Activated naive CD4-positive, alpha-beta T cell treated with anti-CD3 and anti-CD28 coated beads for 36 hours (primary cell): ENCODE measurements around the gene PLD1. TPM values are rescaled to one million over a fixed set of nuclear protein-coding genes. Genes with fewer than 3 reads are reported as not detected.

Source experiments
- CTCF ChIA-PET: fragments of 350-600 bp; sonication (Branson Sonifier 250); formaldehyde crosslinking; loops from one replicate; lab custom pipeline; 2021; ENCODE audit warnings: antibody characterized with exemption; lab: Charles Lee
- DNase-seq: peaks from one replicate; pipeline ENCODE4 v3.0.0-alpha.2; 2020
- H3K27ac Mint-ChIP-seq: one replicate; pipeline ENCODE4 v1.8.0; 2021; ENCODE audit warnings: mild to moderate bottlenecking, mixed read lengths
- H3K27me3 Mint-ChIP-seq: one replicate; pipeline ENCODE4 v1.8.0; 2021; ENCODE audit warnings: low read depth, mixed read lengths
- H3K36me3 Mint-ChIP-seq: one replicate; pipeline ENCODE4 v1.8.0; 2021; ENCODE audit warnings: low read depth, mixed read lengths
- H3K4me1 Mint-ChIP-seq: one replicate; pipeline ENCODE4 v1.8.0; 2021; ENCODE audit warnings: low read depth, mixed read lengths
- H3K4me3 Mint-ChIP-seq: one replicate; pipeline ENCODE4 v1.8.0; 2021; ENCODE audit warnings: mild to moderate bottlenecking, moderate library complexity, mixed read lengths
- H3K9me3 Mint-ChIP-seq: one replicate; pipeline ENCODE4 v1.8.0; 2021; ENCODE audit warnings: mixed read lengths
- intact Hi-C: fragments of 100-400 bp; cut with micrococcal nuclease; formaldehyde crosslinking; loops from one replicate; pipeline ENCODE4 v1.15.1; 2023
- total RNA-seq, 2 experiments: library from RNA; stranded (reverse); gene quantifications; one replicate each; pipeline ENCODE4 v1.2.3, GENCODE V29; 2021

Gene PLD1
- total RNA-seq, 2 experiments from 2014 or later = 0.25 TPM; not detected in 1

GRCh38 chr3:171835116-171835515 lies 24.8 kb upstream of the PLD1 start:
- Mint-ChIP-seq H3K4me3 (no peak overlapping the region), H3K27me3 (peaks cover 3% of the 10 kb centered on the region), H3K4me1 (no peaks in the 10 kb centered on the region), H3K36me3 (no peaks in the 10 kb centered on the region), H3K9me3 (no peaks in the 10 kb centered on the region), H3K27ac (no peak overlapping the region)
- CTCF ChIA-PET = interaction anchor here (0.8 to 2.2 kb wide), 4 partner anchors 62 to 1446 kb away, joined by 3 to 12 read pairs (median 4); no protein-coding TSS in a partner anchor
- no peak for DNase-seq
- intact Hi-C loops = loop anchor here (2.0 kb wide), 2 partner anchors 188 to 506 kb away; no protein-coding TSS in a partner anchor

DNA sequence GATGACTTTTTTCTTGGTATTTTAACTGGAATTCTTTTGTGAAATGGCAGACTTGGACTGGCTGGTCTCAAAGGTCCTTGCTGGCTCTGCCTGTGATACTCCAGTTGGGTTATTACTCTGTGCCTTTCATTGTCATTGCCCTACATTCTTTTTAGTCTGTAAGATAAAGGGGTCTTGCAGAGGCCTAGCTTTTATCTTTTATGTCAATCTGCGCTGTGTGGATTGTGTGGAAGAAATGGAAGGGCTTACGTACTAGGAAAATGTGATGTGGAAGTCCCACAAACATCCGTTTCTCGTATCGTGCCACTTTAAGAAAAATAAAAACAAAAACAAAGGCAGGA lies 24.1 kb upstream of the PLD1 start:
- CTCF ChIA-PET = interaction anchor here (0.8 to 2.2 kb wide), 5 partner anchors 58 to 221 kb away, joined by 3 to 12 read pairs (median 3); no protein-coding TSS in a partner anchor
- intact Hi-C loops = loop anchor here (2.0 to 5.0 kb wide), 6 partner anchors 62 to 872 kb away; no protein-coding TSS in a partner anchor
- Mint-ChIP-seq H3K27ac (no peak overlapping the region), H3K4me3 (no peak overlapping the region), H3K4me1 (no peaks in the 10 kb centered on the region), H3K27me3 (peaks cover 3% of the 10 kb centered on the region), H3K36me3 (no peaks in the 10 kb centered on the region), H3K9me3 (no peaks in the 10 kb centered on the region)
- no peak for DNase-seq

DNA sequence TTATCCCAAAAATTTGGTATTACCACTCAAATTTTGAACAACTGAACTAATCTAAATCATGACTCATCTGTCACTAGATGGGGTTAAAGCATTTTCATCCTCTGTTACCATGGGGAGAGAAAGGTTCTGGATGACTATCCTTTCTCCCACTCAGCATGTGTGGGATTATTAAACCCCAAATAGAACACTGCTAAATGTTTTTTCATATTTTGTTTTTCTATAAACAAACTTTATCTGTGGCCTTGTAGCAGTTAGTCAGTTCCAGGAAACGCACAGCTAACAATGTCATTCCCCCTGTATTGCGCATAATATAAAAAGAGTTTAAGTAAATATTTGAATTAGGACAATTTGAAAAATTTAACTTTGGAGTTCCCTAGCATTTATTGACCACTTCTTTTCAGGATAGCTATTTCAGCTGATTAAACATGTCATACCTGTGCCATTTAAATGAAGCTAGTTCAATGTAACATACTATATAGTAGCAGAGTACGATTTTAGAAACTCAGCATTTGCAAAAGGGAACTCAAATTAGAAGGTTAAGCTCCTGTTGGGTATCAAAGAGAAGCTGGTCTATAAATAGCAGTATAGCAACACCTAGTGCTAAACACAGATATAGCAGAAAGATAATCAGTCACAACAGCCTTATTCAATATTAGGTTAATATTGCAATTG lies 23.6 kb upstream of the PLD1 start:
- no peak overlapping the region for H3K27ac Mint-ChIP-seq
- intact Hi-C loops = loop anchor here (2.0 to 5.0 kb wide), 6 partner anchors 62 to 872 kb away; no protein-coding TSS in a partner anchor
- peaks cover 3% of the 10 kb centered on the region for H3K27me3 Mint-ChIP-seq
- H3K4me3 Mint-ChIP-seq = no peak overlapping the region
- no peaks in the 10 kb centered on the region for H3K4me1 Mint-ChIP-seq
- DNase-seq = no peak
- no peaks in the 10 kb centered on the region for H3K9me3 Mint-ChIP-seq
- no peaks in the 10 kb centered on the region for H3K36me3 Mint-ChIP-seq
- CTCF ChIA-PET = interaction anchor here (0.7 to 2.2 kb wide), 7 partner anchors 58 to 220 kb away, joined by 3 to 12 read pairs (median 3); no protein-coding TSS in a partner anchor

DNA sequence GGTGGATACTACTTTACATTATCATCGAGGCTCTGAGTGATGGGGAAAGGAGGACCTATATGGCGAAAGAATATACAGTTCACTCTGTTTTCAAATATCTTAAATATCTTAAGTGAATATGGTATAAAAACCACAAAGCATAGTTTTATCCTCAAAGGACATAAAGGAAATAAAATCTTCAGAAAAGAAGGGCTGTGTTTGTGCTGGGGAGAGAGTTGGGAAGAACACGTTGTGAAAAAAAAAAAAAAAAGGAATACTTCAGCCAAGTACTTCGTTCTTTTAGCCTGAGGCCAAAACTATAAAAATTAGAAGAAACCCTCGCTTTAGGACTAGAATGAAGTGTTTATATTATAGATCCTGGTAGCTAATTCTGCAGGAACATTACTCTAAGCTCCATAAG lies 22.7 kb upstream of the PLD1 start:
- Mint-ChIP-seq H3K36me3 (no peaks in the 10 kb centered on the region), H3K27me3 (peaks cover 2% of the 10 kb centered on the region), H3K4me1 (no peaks in the 10 kb centered on the region), H3K9me3 (no peaks in the 10 kb centered on the region), H3K27ac (no peak overlapping the region), H3K4me3 (no peak overlapping the region)
- intact Hi-C loops = loop anchor here (5.0 kb wide), 4 partner anchors 61 to 871 kb away; no protein-coding TSS in a partner anchor
- CTCF ChIA-PET = interaction anchor here (0.6 to 2.2 kb wide), 4 partner anchors 60 to 219 kb away, joined by 3 to 12 read pairs (median 8); no protein-coding TSS in a partner anchor
- DNase-seq = no peak

DNA sequence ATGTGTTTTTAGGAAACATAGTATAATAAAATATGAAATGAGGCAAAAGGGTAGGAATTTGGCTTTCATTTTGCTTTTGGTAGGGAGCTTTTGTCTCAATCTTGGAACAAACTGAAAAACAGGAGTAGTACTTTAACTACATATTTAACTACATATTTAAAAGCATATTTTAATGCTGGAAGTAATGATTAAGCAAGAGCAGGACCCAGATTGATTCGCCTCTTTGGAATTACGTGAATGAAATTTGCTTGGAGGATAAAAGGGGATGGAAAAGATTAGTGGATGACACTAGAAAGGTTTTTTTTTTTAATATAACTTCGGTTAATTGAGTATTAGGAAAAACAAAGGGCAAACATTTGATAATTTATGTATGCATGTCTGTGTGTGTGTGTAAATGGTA lies 21.7 kb upstream of the PLD1 start:
- Mint-ChIP-seq H3K9me3 (no peaks in the 10 kb centered on the region), H3K4me3 (no peak overlapping the region), H3K27ac (no peak overlapping the region), H3K36me3 (no peaks in the 10 kb centered on the region), H3K4me1 (no peaks in the 10 kb centered on the region), H3K27me3 (peaks cover 6% of the 10 kb centered on the region)
- CTCF ChIA-PET = interaction anchor here (0.9 kb wide), 1 partner anchor 10 kb away, joined by 3 read pairs; no protein-coding TSS in a partner anchor
- DNase-seq = no peak
- intact Hi-C loops = loop anchor here (5.0 kb wide), 4 partner anchors 60 to 870 kb away; no protein-coding TSS in a partner anchor

DNA sequence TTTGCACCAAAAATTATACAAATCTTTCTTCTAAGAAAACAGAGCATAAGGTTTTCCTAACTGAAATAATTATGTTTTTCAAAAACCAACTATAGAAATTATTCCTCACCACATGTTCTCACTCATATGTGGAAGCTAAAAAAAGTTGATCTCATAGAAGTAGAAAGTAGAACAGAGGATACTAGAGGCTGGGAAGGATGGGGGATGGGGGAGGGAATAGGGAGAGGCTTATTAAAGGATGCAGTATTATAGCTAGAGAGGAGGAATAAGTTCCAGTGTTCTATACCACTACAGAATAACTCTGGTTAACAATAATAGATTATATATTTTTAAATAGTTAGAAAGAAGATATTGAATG lies 20.2 kb upstream of the PLD1 start:
- H3K4me1 Mint-ChIP-seq = no peaks in the 10 kb centered on the region
- DNase-seq = no peak
- no peaks in the 10 kb centered on the region for H3K9me3 Mint-ChIP-seq
- CTCF ChIA-PET = interaction anchor here (0.6 to 1.6 kb wide), 4 partner anchors 58 to 327 kb away, joined by 3 to 4 read pairs (median 3); no protein-coding TSS in a partner anchor
- peaks cover 10% of the 10 kb centered on the region for H3K27me3 Mint-ChIP-seq
- intact Hi-C loops = loop anchor here (5.0 kb wide), 4 partner anchors 58 to 868 kb away; no protein-coding TSS in a partner anchor
- H3K36me3 Mint-ChIP-seq = no peaks in the 10 kb centered on the region
- no peak overlapping the region for H3K27ac Mint-ChIP-seq
- H3K4me3 Mint-ChIP-seq = no peak overlapping the region

DNA sequence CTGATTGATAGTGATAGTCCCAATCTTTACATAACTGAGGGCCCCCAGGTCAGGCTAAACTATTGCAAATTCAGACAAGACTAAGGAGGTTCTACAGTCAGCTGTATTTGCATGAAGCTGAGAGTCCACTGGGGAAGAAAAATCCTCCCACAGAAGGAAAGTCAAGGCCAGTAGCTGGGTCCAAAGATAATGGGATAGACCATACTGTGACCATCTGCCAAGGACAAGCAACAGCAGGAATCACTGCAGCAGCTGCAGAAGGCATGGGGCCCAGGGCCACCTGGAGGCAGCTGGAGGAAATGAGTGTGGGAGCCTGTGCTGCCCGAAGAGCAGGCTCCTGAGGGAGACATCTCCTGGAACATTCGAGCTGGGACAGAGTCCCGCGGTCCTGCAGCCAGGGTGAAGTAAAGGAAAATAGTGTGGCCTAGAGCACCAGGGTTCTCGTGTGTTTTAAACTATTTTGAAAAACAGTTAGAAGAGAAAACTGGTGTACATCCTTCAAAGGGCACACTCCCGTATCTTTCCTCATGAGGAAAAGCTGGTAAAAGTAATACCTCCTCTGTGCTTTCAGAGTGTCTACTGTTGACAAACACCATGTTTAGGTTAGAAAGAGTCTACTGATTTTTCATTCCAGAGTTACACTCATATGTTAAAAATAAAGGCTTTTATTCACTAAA lies 19.7 kb upstream of the PLD1 start:
- H3K4me1 Mint-ChIP-seq = no peaks in the 10 kb centered on the region
- intact Hi-C loops = loop anchor here (2.0 to 5.0 kb wide), 5 partner anchors 58 to 868 kb away; no protein-coding TSS in a partner anchor
- DNase-seq = no peak
- H3K4me3 Mint-ChIP-seq = no peak overlapping the region
- no peak overlapping the region for H3K27ac Mint-ChIP-seq
- peaks cover 12% of the 10 kb centered on the region for H3K27me3 Mint-ChIP-seq
- H3K36me3 Mint-ChIP-seq = no peaks in the 10 kb centered on the region
- no peaks in the 10 kb centered on the region for H3K9me3 Mint-ChIP-seq
- CTCF ChIA-PET = interaction anchor here (0.6 to 1.6 kb wide), 6 partner anchors 9 to 512 kb away, joined by 3 to 4 read pairs (median 3); no protein-coding TSS in a partner anchor

DNA sequence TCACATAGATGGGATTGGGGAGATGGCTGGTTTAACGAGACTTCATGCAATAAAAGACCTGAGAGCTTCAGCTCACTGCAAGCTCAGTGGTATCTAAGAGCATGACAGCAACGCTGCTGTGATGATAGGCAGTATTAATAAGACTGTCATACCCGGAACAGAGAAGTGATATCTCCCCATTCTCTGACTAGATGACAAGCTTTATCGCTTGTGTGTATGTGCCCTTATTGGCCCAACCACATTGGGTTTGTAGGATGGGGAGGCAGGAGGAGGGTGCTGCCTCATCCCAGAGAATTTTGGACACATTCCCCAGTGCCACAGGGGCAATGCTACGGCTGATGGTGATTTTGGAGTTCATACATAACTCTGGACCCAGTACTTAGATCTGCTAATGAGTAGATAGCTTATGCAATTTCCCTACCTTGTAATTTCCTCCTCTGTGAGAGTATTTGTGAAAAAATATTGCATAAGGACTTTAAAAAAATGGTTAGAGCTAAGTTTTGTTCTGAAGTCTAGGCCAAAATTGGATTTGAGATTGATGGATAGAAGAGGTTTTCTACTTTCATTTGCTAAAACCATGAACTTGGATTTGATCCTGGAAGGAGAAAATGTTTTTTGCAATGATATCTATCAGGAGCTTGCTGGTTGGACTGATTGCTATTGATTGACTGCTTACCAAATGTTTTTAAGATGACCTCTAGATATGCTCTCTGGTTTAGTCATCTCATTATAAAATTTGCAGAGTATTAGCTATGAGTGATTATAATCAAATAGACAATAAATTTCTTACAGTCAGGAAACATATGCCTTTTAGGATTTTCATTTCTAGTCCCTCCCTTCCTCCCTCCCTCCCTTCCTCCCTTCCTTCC lies 18.9 kb upstream of the PLD1 start:
- no peak overlapping the region for H3K27ac Mint-ChIP-seq
- no peaks in the 10 kb centered on the region for H3K4me1 Mint-ChIP-seq
- H3K36me3 Mint-ChIP-seq = no peaks in the 10 kb centered on the region
- no peak for DNase-seq
- peaks cover 12% of the 10 kb centered on the region for H3K27me3 Mint-ChIP-seq
- CTCF ChIA-PET = interaction anchor here (0.9 to 1.6 kb wide), 6 partner anchors 10 to 867 kb away, joined by 3 read pairs; no protein-coding TSS in a partner anchor
- intact Hi-C loops = loop anchor here (2.0 kb wide), 1 partner anchor 214 kb away; no protein-coding TSS in a partner anchor
- H3K9me3 Mint-ChIP-seq = no peaks in the 10 kb centered on the region
- H3K4me3 Mint-ChIP-seq = no peak overlapping the region

DNA sequence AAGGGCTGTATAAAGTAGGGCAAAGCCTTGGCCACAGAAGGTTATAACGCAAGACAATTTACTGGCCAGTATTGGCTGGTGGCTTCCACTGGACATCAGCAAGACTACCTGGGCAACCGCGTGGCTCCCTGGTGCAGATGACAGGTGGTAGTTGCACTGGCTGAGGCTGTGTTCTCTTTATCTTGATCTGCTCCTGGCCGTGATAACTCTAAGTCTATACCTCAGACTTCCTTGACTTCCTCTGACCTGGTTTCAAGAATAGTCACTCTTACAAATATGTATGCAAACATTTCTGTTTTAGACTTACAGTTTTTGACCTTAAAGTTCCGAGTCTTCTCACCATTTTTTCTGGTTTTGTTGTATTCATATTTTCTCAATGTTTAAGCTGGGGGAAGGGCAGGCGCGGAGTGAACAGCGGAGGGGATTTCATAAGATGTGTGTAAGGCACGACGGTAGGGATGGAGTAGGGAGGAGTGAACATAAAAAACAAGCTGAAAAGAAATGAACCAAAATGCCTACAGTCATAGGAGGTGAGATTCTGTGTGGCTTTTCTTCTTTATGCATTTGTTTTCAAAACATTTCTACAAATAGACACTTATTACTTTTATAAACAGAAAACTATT lies 17.7 kb upstream of the PLD1 start:
- no peaks in the 10 kb centered on the region for H3K36me3 Mint-ChIP-seq
- H3K4me3 Mint-ChIP-seq = no peak overlapping the region
- peaks cover 12% of the 10 kb centered on the region for H3K27me3 Mint-ChIP-seq
- no peak for DNase-seq
- intact Hi-C loops = loop anchor here (2.0 kb wide), 1 partner anchor 213 kb away; no protein-coding TSS in a partner anchor
- no peaks in the 10 kb centered on the region for H3K4me1 Mint-ChIP-seq
- no peaks in the 10 kb centered on the region for H3K9me3 Mint-ChIP-seq
- CTCF ChIA-PET = interaction anchor here (1.1 kb wide), 1 partner anchor 23 kb away, joined by 3 read pairs; no protein-coding TSS in a partner anchor
- no peak overlapping the region for H3K27ac Mint-ChIP-seq

DNA sequence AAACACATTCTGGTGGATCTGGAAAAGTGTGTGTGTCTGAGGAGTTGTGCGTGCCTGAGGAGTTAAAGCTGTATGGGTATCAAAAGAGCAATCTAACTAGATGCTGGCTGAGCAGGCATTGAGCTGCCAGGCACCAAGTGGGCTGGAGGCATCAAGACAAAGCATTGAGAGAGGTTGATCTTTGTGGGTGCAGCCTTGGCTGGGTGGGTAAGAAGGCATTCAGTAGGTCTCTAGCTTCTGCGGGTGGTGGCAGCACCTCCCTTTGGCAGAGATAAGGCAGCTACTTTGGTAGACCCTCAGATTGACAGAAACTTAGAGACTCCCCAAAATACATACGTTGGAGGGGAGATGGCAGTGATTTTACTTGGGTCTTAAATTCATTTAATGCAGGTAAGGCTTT lies 17.1 kb upstream of the PLD1 start:
- Mint-ChIP-seq H3K27ac (no peak overlapping the region), H3K27me3 (peaks cover 12% of the 10 kb centered on the region), H3K36me3 (no peaks in the 10 kb centered on the region), H3K4me3 (no peak overlapping the region), H3K4me1 (peaks cover 2% of the 10 kb centered on the region), H3K9me3 (no peaks in the 10 kb centered on the region)
- CTCF ChIA-PET = interaction anchor here (0.7 kb wide), 1 partner anchor 16 kb away, joined by 4 read pairs; no protein-coding TSS in a partner anchor
- no peak for DNase-seq
- intact Hi-C loops = no loop called here

GRCh38 chr3:171825222-171825828 lies 15.0 kb upstream of the PLD1 start:
- CTCF ChIA-PET = no interaction called here
- H3K36me3 Mint-ChIP-seq = no peaks in the 10 kb centered on the region
- peaks cover 12% of the 10 kb centered on the region for H3K27me3 Mint-ChIP-seq
- H3K9me3 Mint-ChIP-seq = no peaks in the 10 kb centered on the region
- intact Hi-C loops = no loop called here
- no peak for DNase-seq
- no peak overlapping the region for H3K4me3 Mint-ChIP-seq
- peaks cover 14% of the 10 kb centered on the region for H3K4me1 Mint-ChIP-seq
- no peak overlapping the region for H3K27ac Mint-ChIP-seq
